IMR-90 (cell line): Measurements from ENCODE around the gene MRPS24. TPM values are rescaled to one million over a fixed set of nuclear protein-coding genes. Genes with fewer than 3 reads are reported as not detected.
A peak's percentile ranks its signal among the peaks of the same experiment; 100 is the strongest.

Experiments used
- ATAC-seq: fragments of 200-7000 bp; cut with Tn5 transposase; 2 replicates; pipeline ENCODE4 v1.9.1; 2020; ENCODE audit warnings: low read depth, mild to moderate bottlenecking, moderate library complexity
- BruUV-seq: library from RNA; stranded (reverse); fragments of 400-500 nt; replicated peaks from 2 replicates; lab custom pipeline; 2021; lab: Mats Ljungman, UMichigan
- CTCF ChIA-PET: fragments of 300-600 bp; formaldehyde crosslinking; extraction: SDS; loops from one replicate; lab custom pipeline; 2021; ENCODE audit warnings: antibody characterized with exemption; lab: Yijun Ruan, JAX
- POLR2A ChIA-PET: fragments of 300-600 bp; sonication (Branson Sonifier 250); formaldehyde crosslinking; loops from one replicate; lab custom pipeline; 2022; ENCODE audit warnings: antibody characterized with exemption; ENCODE audit not compliant: unreplicated experiment; lab: Charles Lee
- DNase-seq: peaks from one replicate; pipeline ENCODE4 v3.0.0; 2013
- H2AFZ ChIP-seq: replicated peaks from 2 replicates; pipeline ENCODE3; 2013; ENCODE audit warnings: low read length, mild to moderate bottlenecking; ENCODE audit not compliant: poor library complexity
- H2AK5ac ChIP-seq: 2 replicates; pipeline ENCODE4 v1.6.1; 2013; ENCODE audit warnings: low read depth, low read length, inconsistent platforms
- H2AK9ac ChIP-seq: replicated peaks from 2 replicates; pipeline ENCODE3; 2013; ENCODE audit warnings: mild to moderate bottlenecking, low read depth, low read length, moderate library complexity; ENCODE audit not compliant: poor library complexity
- H2BK120ac ChIP-seq: 2 replicates; pipeline ENCODE4 v1.6.1; 2013; ENCODE audit warnings: low read depth, low read length, inconsistent platforms
- H2BK15ac ChIP-seq: 3 replicates; pipeline ENCODE4 v1.6.1; 2013; ENCODE audit warnings: low read depth, low read length, inconsistent platforms
- H2BK20ac ChIP-seq: 2 replicates; pipeline ENCODE4 v1.6.1; 2013; ENCODE audit warnings: low read depth, mild to moderate bottlenecking, inconsistent platforms, low read length, moderate library complexity
- H2BK5ac ChIP-seq: 2 replicates; pipeline ENCODE4 v1.6.1; 2013; ENCODE audit warnings: mild to moderate bottlenecking, low read depth, low read length, inconsistent platforms; ENCODE audit not compliant: poor library complexity, severe bottlenecking
- H3K14ac ChIP-seq: replicated peaks from 2 replicates; pipeline ENCODE4 v1.6.1; 2013; ENCODE audit warnings: low read depth, low read length, inconsistent platforms
- H3K18ac ChIP-seq: 2 replicates; pipeline ENCODE4 v1.6.1; 2013; ENCODE audit warnings: low read depth, low read length, control low read depth
- H3K23ac ChIP-seq: 2 replicates; pipeline ENCODE4 v1.6.1; 2013; ENCODE audit warnings: low read depth, low read length, inconsistent platforms
- H3K27ac ChIP-seq: 2 replicates; pipeline ENCODE4 v1.5.1; 2013; ENCODE audit warnings: mild to moderate bottlenecking, control low read depth, low read length; ENCODE audit not compliant: insufficient read depth
- H3K27me3 ChIP-seq: 2 replicates; pipeline ENCODE4 v1.6.1; 2013; ENCODE audit warnings: low read length; ENCODE audit not compliant: control insufficient read depth, insufficient read depth
- H3K36me3 ChIP-seq: 2 replicates; pipeline ENCODE4 v1.6.1; 2013; ENCODE audit warnings: low read length, mixed read lengths; ENCODE audit not compliant: control insufficient read depth, insufficient read depth
- H3K4ac ChIP-seq: 2 replicates; pipeline ENCODE4 v1.6.1; 2013; ENCODE audit warnings: low read depth, low read length, inconsistent platforms
- H3K4me1 ChIP-seq: 2 replicates; pipeline ENCODE4 v1.6.1; 2013; ENCODE audit warnings: low read length, mixed read lengths; ENCODE audit not compliant: control insufficient read depth, insufficient read depth
- H3K4me2 ChIP-seq: 2 replicates; pipeline ENCODE4 v1.6.1; 2013; ENCODE audit warnings: low read depth, mild to moderate bottlenecking, control low read depth, low read length, moderate library complexity
- H3K4me3 ChIP-seq: 2 replicates; pipeline ENCODE4 v1.5.1; 2013; ENCODE audit warnings: low read depth, mild to moderate bottlenecking, control low read depth, low read length, moderate library complexity; ENCODE audit not compliant: insufficient read depth
- H3K56ac ChIP-seq: 2 replicates; pipeline ENCODE4 v1.6.1; 2013; ENCODE audit warnings: low read length, inconsistent platforms; ENCODE audit not compliant: insufficient read depth; ENCODE audit errors: extremely low read depth
- H3K79me1 ChIP-seq, 2 experiments: 2 replicates each; pipeline ENCODE4 v1.6.1; 2013; ENCODE audit warnings: low read length in 2 of 2, inconsistent platforms in 1 of 2, low read depth in 1 of 2
- H3K9ac ChIP-seq: 2 replicates; pipeline ENCODE4 v1.6.1; 2013; ENCODE audit warnings: low read depth, low read length, control low read depth
- H3K9me1 ChIP-seq: 2 replicates; pipeline ENCODE4 v1.6.1; 2013; ENCODE audit warnings: low read length, inconsistent platforms; ENCODE audit not compliant: insufficient read depth
- H3K9me3 ChIP-seq: 2 replicates; pipeline ENCODE4 v1.6.1; 2013; ENCODE audit warnings: low read length; ENCODE audit not compliant: control insufficient read depth, insufficient read depth
- H4K20me1 ChIP-seq: 2 replicates; pipeline ENCODE4 v1.6.1; 2013; ENCODE audit warnings: low read length, inconsistent platforms; ENCODE audit not compliant: insufficient read depth
- H4K5ac ChIP-seq: 2 replicates; pipeline ENCODE4 v1.6.1; 2013; ENCODE audit warnings: mild to moderate bottlenecking, low read depth, low read length, control low read depth
- H4K8ac ChIP-seq, 2 experiments: 2 replicates each; pipeline ENCODE4 v1.6.1; 2013; ENCODE audit warnings: low read depth in 2 of 2, low read length in 2 of 2, control low read depth in 1 of 2, inconsistent platforms in 1 of 2
- H4K91ac ChIP-seq: 2 replicates; pipeline ENCODE4 v1.6.1; 2013; ENCODE audit warnings: low read depth, low read length, inconsistent platforms; ENCODE audit not compliant: insufficient read depth
- CEBPB ChIP-seq: IDR thresholded peaks from 2 replicates; pipeline ENCODE4 v1.6.1; 2012; ENCODE audit warnings: low read depth, low read length, improper control_type of control experiment
- CHD1 ChIP-seq: IDR thresholded peaks from 2 replicates; pipeline ENCODE4 v1.6.1; 2012; ENCODE audit warnings: low read depth, low read length, improper control_type of control experiment
- CTCF ChIP-seq: conservative IDR thresholded peaks from 2 replicates; pipeline ENCODE4 v1.5.1; 2012; ENCODE audit warnings: mild to moderate bottlenecking, low read depth, low read length, improper control_type of control experiment
- FOS ChIP-seq: fragments of 150-350 bp; IDR thresholded peaks from 2 replicates; pipeline ENCODE4 v1.6.1; 2016; ENCODE audit warnings: low read depth, low read length
- MAZ ChIP-seq: IDR thresholded peaks from 2 replicates; pipeline ENCODE4 v1.6.1; 2012; ENCODE audit warnings: low read depth, mild to moderate bottlenecking, low read length, improper control_type of control experiment, moderate library complexity, borderline replicate concordance
- MXI1 ChIP-seq: IDR thresholded peaks from 2 replicates; pipeline ENCODE4 v1.6.1; 2012; ENCODE audit warnings: low read depth, mild to moderate bottlenecking, low read length, moderate library complexity, borderline replicate concordance
- NFE2L2 ChIP-seq: fragments of 150-350 bp; IDR thresholded peaks from 2 replicates; pipeline ENCODE4 v1.6.1; 2016; ENCODE audit warnings: low read depth, mild to moderate bottlenecking, low read length
- RAD21 ChIP-seq: IDR thresholded peaks from 2 replicates; pipeline ENCODE4 v1.6.1; 2012; ENCODE audit warnings: low read length, improper control_type of control experiment
- RCOR1 ChIP-seq: IDR thresholded peaks from 2 replicates; pipeline ENCODE4 v1.6.1; 2012; ENCODE audit warnings: mild to moderate bottlenecking, low read length, improper control_type of control experiment; ENCODE audit not compliant: insufficient replicate concordance
- RFX5 ChIP-seq: IDR thresholded peaks from 2 replicates; pipeline ENCODE4 v1.8.0; 2012; ENCODE audit warnings: low read depth, mild to moderate bottlenecking, low read length, moderate library complexity
- WGBS, 2 experiments: methylation state at CpG; one replicate each; pipeline versions ENCODE4 v1.1.5 to v1.1.7; 2013; ENCODE audit warnings: missing lambda C conversion rate in 2 of 2; ENCODE audit not compliant: insufficient read length in 1 of 2; ENCODE audit errors: extremely low coverage in 2 of 2; 5-methylcytosine and 5-hydroxymethylcytosine counted together
- dilution Hi-C: fragments of 300-500 bp; cut with HindIII; formaldehyde crosslinking; loops from one replicate; pipeline ENCODE4 v1.14.3; 2018; ENCODE audit warnings: low sequenced_read_pairs; ENCODE audit not compliant: unreplicated experiment
- in situ Hi-C: fragments of 300-500 bp; cut with MboI; formaldehyde crosslinking; loops from 3 replicates; pipeline ENCODE4 v1.14.3; 2019; ENCODE audit warnings: low sequenced_read_pairs, inconsistent platforms, mixed read lengths
- intact Hi-C: fragments of 100-400 bp; cut with micrococcal nuclease; formaldehyde crosslinking; loops from 2 replicates; pipeline ENCODE4 v1.10.0; 2022
- polyA plus RNA-seq, 3 experiments: library from polyadenylated mRNA; depleted of rRNA; stranded (reverse); fragments of >200 nt; gene quantifications; 2 replicates each; pipeline ENCODE4 v1.2.3, GENCODE V29; 2012; ENCODE audit warnings: low replicate concordance in 1 of 3
- total RNA-seq: library from RNA; depleted of rRNA; stranded (reverse); fragments of >200 nt; gene quantifications from 2 replicates; pipeline ENCODE4 v1.2.3, GENCODE V29; 2012
- TF ChIP-seq, protein P1 (sequence below): fragments of 150-350 bp; IDR thresholded peaks from 2 replicates; pipeline ENCODE4 v1.6.1; 2017; ENCODE audit warnings: mild to moderate bottlenecking, antibody characterized with exemption, low read length, low read depth

Gene MRPS24
- total and polyA plus RNA-seq, 2 of the 4 experiments (the other 2 are of a cell fraction), result 151 to 266 TPM

- no peak overlapping the region; the same call in 1 of the 2 replicates for H3K4me2 ChIP-seq
- no peaks in the 10 kb centered on the region; the same call in 1 of the 2 replicates for H4K20me1 ChIP-seq
- H2BK5ac ChIP-seq, result peak overlapping the region; percentile 74
- H4K8ac ChIP-seq, result peak overlapping the region in 1 of 2 experiments; percentile 64; a peak in 2 of 4 replicates
- peaks cover 19% of the 10 kb centered on the region for H3K9me1 ChIP-seq
- 73% methylated on average over 4 of the region's 5 CpGs; no CpG with 5 or more reads in 1 of the 2 experiments for WGBS, 2 experiments
- peak overlapping the region; percentile 60; the same call in 1 of the 2 replicates for H3K23ac ChIP-seq
- H3K79me1 ChIP-seq, result peaks cover 20 to 71% of the 10 kb centered on the region in 2 experiments
- H2BK20ac ChIP-seq, result peak overlapping the region; percentile 55; the same call in 1 of the 2 replicates
- peak overlapping the region; percentile 82 for H2AK9ac ChIP-seq
- peak overlapping the region; percentile 9 for H2AFZ ChIP-seq
- peak overlapping the region; percentile 74 for H2BK120ac ChIP-seq
- no TSS peak for BruUV-seq
- H3K36me3 ChIP-seq, result peaks cover 43% of the 10 kb centered on the region
- no peak overlapping the region for H3K56ac ChIP-seq
- no peaks in the 10 kb centered on the region for H3K27me3 ChIP-seq
- H3K4me3 ChIP-seq, result no peak overlapping the region
- H3K14ac ChIP-seq, result peak overlapping the region; percentile 76
- peak overlapping the region; percentile 85 for H2AK5ac ChIP-seq
- no peak overlapping the region for H4K5ac ChIP-seq
- no peak overlapping the region for H3K9ac ChIP-seq
- H3K9me3 ChIP-seq, result no peaks in the 10 kb centered on the region
- H3K4ac ChIP-seq, result peak overlapping the region; percentile 81
- ChIA-PET CTCF (no interaction called here), POLR2A (no interaction called here)
- H2BK15ac ChIP-seq, result peak overlapping the region; percentile 76; the same call in 1 of the 3 replicates
- ATAC-seq, result peak; percentile 4; the same call in 1 of the 2 replicates
- dilution Hi-C loops (no loop called here), intact Hi-C loops (no loop called here), in situ Hi-C loops (no loop called here)
- TF ChIP-seq FOS, result no peak
- no peak for TF ChIP-seq NFE2L2
- no peak for TF ChIP-seq RAD21
- TF ChIP-seq RFX5, result no peak
- TF ChIP-seq, protein P1, sequence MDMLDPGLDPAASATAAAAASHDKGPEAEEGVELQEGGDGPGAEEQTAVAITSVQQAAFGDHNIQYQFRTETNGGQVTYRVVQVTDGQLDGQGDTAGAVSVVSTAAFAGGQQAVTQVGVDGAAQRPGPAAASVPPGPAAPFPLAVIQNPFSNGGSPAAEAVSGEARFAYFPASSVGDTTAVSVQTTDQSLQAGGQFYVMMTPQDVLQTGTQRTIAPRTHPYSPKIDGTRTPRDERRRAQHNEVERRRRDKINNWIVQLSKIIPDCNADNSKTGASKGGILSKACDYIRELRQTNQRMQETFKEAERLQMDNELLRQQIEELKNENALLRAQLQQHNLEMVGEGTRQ, result no peak
- TF ChIP-seq CEBPB, result no peak
- no peak for TF ChIP-seq MXI1
- TF ChIP-seq CHD1, result no peak
- TF ChIP-seq MAZ, result no peak
- no peak for TF ChIP-seq RCOR1
- no peak for TF ChIP-seq CTCF
- no peak overlapping the region; the same call in 1 of the 2 replicates for H4K91ac ChIP-seq
- H3K4me1 ChIP-seq, result peaks cover 11% of the 10 kb centered on the region
- H3K18ac ChIP-seq, result no peak overlapping the region; the same call in 1 of the 2 replicates
- DNase-seq, result peak; percentile 37
- H3K27ac ChIP-seq, result peak overlapping the region; percentile 36; the same call in 1 of the 2 replicates
Observed at GRCh38 chr7:43878867-43879266, 9.6 kb upstream of the MRPS24 start.
